ENCODE measurements around the gene CDC27. TPM values are rescaled to one million over a fixed set of nuclear protein-coding genes. Genes with fewer than 3 reads are reported as not detected.
"Not testable (repeated sequence)": the region's sequence is repeated elsewhere in the genome, so short reads cannot be mapped to it uniquely, and the experiment has no call there.

Gene CDC27
- total RNA-seq, 1 experiment from 2014 or later = 83.3 TPM

GRCh38 chr17:47131761-47132160 is 57.3 kb downstream of the CDC27 start:
- Mint-ChIP-seq H3K27ac (no peak overlapping the region), H3K4me1 (no peaks in the 10 kb centered on the region), H3K36me3 (peaks cover 43% of the 10 kb centered on the region), H3K27me3 (ENCODE audit: low read depth) (no peaks in the 10 kb centered on the region), H3K9me3 (no peaks in the 10 kb centered on the region), H3K4me3 (no peak overlapping the region)
- no peak for DNase-seq (ENCODE audit: low spot score)
- no peak for TF ChIP-seq HMGA2 (CRISPR knock-in tag; IDR thresholded peaks at IDR 0.05)
- ChIA-PET CTCF (no interaction called here), POLR2A (interaction anchor here (0.6 kb wide), 1 partner anchor 17 kb away, joined by 4 read pairs; no protein-coding TSS in a partner anchor)
- ATAC-seq = no peak

GRCh38 chr17:47126835-47127234 is 62.3 kb downstream of the CDC27 start:
- H3K4me1 Mint-ChIP-seq; DNase-seq (ENCODE audit: low spot score); H3K27ac Mint-ChIP-seq; H3K4me3 Mint-ChIP-seq; H3K27me3 Mint-ChIP-seq (ENCODE audit: low read depth); H3K9me3 Mint-ChIP-seq; ATAC-seq: not testable (repeated sequence)
- peaks cover 37% of the 10 kb centered on the region for H3K36me3 Mint-ChIP-seq
- TF ChIP-seq ZNF121 (CRISPR knock-in tag; IDR thresholded peaks at IDR 0.05) = peak; percentile 70
- ChIA-PET CTCF (interaction anchor here (1.4 kb wide), 1 partner anchor 184 kb away, joined by 5 read pairs; no protein-coding TSS in a partner anchor), POLR2A (interaction anchor here (0.6 kb wide), 1 partner anchor 225 kb away, joined by 4 read pairs; no protein-coding TSS in a partner anchor)

- peaks cover 38% of the 10 kb centered on the region for H3K36me3 Mint-ChIP-seq
- H3K27ac Mint-ChIP-seq; H3K27me3 Mint-ChIP-seq (ENCODE audit: low read depth); H3K4me3 Mint-ChIP-seq; POLR2A ChIA-PET; CTCF ChIA-PET; DNase-seq (ENCODE audit: low spot score); H3K9me3 Mint-ChIP-seq; ATAC-seq: not testable (repeated sequence)
- H3K4me1 Mint-ChIP-seq = peaks cover 14% of the 10 kb centered on the region
Measured at GRCh38 chr17:47123262-47123661, 65.8 kb downstream of the CDC27 start.

GRCh38 chr17:47120521-47121095 is 68.5 kb downstream of the CDC27 start:
- no peaks in the 10 kb centered on the region for H3K9me3 Mint-ChIP-seq
- H3K4me3 Mint-ChIP-seq = no peak overlapping the region
- H3K4me1 Mint-ChIP-seq = peaks cover 14% of the 10 kb centered on the region
- TF ChIP-seq TCF7 (CRISPR knock-in tag; IDR thresholded peaks at IDR 0.05; ENCODE audit: low read depth) = no peak
- no peak for TF ChIP-seq JAZF1 (CRISPR knock-in tag; IDR thresholded peaks at IDR 0.05)
- no peak for TF ChIP-seq MXD4 (CRISPR knock-in tag; IDR thresholded peaks at IDR 0.05; ENCODE audit: borderline replicate concordance)
- no peak for TF ChIP-seq ELF4 (CRISPR knock-in tag; IDR thresholded peaks at IDR 0.05; ENCODE audit: low read depth)
- TF ChIP-seq ZNF317 (CRISPR knock-in tag; IDR thresholded peaks at IDR 0.05; ENCODE audit: borderline replicate concordance, low read depth) = no peak
- TF ChIP-seq ETV6 (CRISPR knock-in tag; IDR thresholded peaks at IDR 0.05) = no peak
- ATAC-seq = no peak
- no peak overlapping the region for H3K27ac Mint-ChIP-seq
- DNase-seq (ENCODE audit: low spot score) = no peak
- no peaks in the 10 kb centered on the region for H3K27me3 Mint-ChIP-seq (ENCODE audit: low read depth)
- H3K36me3 Mint-ChIP-seq = peaks cover 23% of the 10 kb centered on the region
- ChIA-PET POLR2A (no interaction called here), CTCF (interaction anchor here (1.0 kb wide), 1 partner anchor 144 kb away, joined by 3 read pairs; no protein-coding TSS in a partner anchor)

- ChIA-PET CTCF (no interaction called here), POLR2A (no interaction called here)
- TF ChIP-seq E2F1 (CRISPR knock-in tag; IDR thresholded peaks at IDR 0.05) = no peak
- no peak for TF ChIP-seq ZNF532 (CRISPR knock-in tag; IDR thresholded peaks at IDR 0.05; ENCODE audit: borderline replicate concordance)
- TF ChIP-seq SOX15 (CRISPR knock-in tag; IDR thresholded peaks at IDR 0.05) = no peak
- TF ChIP-seq FOXJ3 (CRISPR knock-in tag; IDR thresholded peaks at IDR 0.05; ENCODE audit: borderline replicate concordance) = no peak
- no peak for TF ChIP-seq JAZF1 (CRISPR knock-in tag; IDR thresholded peaks at IDR 0.05)
- no peak for TF ChIP-seq GRHL2 (CRISPR knock-in tag; IDR thresholded peaks at IDR 0.05; ENCODE audit: insufficient replicate concordance, severe bottlenecking)
- TF ChIP-seq ATF2 (CRISPR knock-in tag; IDR thresholded peaks at IDR 0.05; ENCODE audit: borderline replicate concordance, low read depth) = no peak
- DNase-seq (ENCODE audit: low spot score) = no peak
- Mint-ChIP-seq H3K9me3 (no peaks in the 10 kb centered on the region), H3K4me1 (peaks cover 14% of the 10 kb centered on the region), H3K27me3 (ENCODE audit: low read depth) (no peaks in the 10 kb centered on the region), H3K27ac (no peak overlapping the region), H3K4me3 (no peak overlapping the region), H3K36me3 (peaks cover 22% of the 10 kb centered on the region)
- ATAC-seq = no peak
Measured at GRCh38 chr17:47119746-47120520, 69.2 kb downstream of the CDC27 start.

Data from WTC11 (cell line).